NCI-H1436 (cell line): ENCODE data around the gene UGT1A9.
"Not testable (repeated sequence)": the region's sequence is repeated elsewhere in the genome, so short reads cannot be mapped to it uniquely, and the experiment has no call there.

Experiments
- DNase-seq: peaks from one replicate; lab custom pipeline; 2025; lab: John Stamatoyannopoulos, UW

UGT1A9 gene

GRCh38 chr2:233711312-233712008 is 39.8 kb downstream of the UGT1A9 start:
- DNase-seq, result peak; percentile 67

GRCh38 chr2:233712611-233713261 is 41.0 kb downstream of the UGT1A9 start, which contains the start of gene UGT1A5:
Gene UGT1A5 (plus strand): TSS chr2:233712907. CDS start chr2:233712992, 85 bp downstream.
- no peak for DNase-seq

- no peak for DNase-seq
Measured at GRCh38 chr2:233713262-233713615, 41.5 kb downstream of the UGT1A9 start.

- no peak for DNase-seq
Measured at GRCh38 chr2:233714121-233714520, 42.4 kb downstream of the UGT1A9 start.

- no peak for DNase-seq
Measured at GRCh38 chr2:233718552-233718951, 46.9 kb downstream of the UGT1A9 start, which contains the start of gene UGT1A4. Gene UGT1A4 (plus strand): TSS chr2:233718736. CDS start chr2:233718821, 85 bp downstream.

GRCh38 chr2:233728723-233729301 is 57.1 kb downstream of the UGT1A9 start, which contains the start of gene UGT1A3:
Gene UGT1A3 (plus strand): TSS chr2:233729042. CDS start chr2:233729127, 85 bp downstream.
- no peak for DNase-seq

- not testable (repeated sequence) for DNase-seq
Measured at GRCh38 chr2:233736868-233737653, 65.4 kb downstream of the UGT1A9 start.

- no peak for DNase-seq
Measured at GRCh38 chr2:233740870-233741269, 69.2 kb downstream of the UGT1A9 start.

GRCh38 chr2:233743464-233744259 is 72.0 kb downstream of the UGT1A9 start:
- no peak for DNase-seq

- DNase-seq, result no peak
Measured at GRCh38 chr2:233745073-233745755, 73.5 kb downstream of the UGT1A9 start.

- not testable (repeated sequence) for DNase-seq
Measured at GRCh38 chr2:233745838-233746237, 74.1 kb downstream of the UGT1A9 start.

- no peak for DNase-seq
Measured at GRCh38 chr2:233746475-233747282, 75.0 kb downstream of the UGT1A9 start.

GRCh38 chr2:233747283-233747544 is 75.5 kb downstream of the UGT1A9 start:
- DNase-seq, result no peak

GRCh38 chr2:233750689-233751088 is 79.0 kb downstream of the UGT1A9 start:
- DNase-seq, result not testable (repeated sequence)

- DNase-seq, result not testable (repeated sequence)
Measured at GRCh38 chr2:233751212-233752009, 79.7 kb downstream of the UGT1A9 start.

- DNase-seq, result no peak
Measured at GRCh38 chr2:233754872-233755611, 83.3 kb downstream of the UGT1A9 start.

- DNase-seq, result no peak
Measured at GRCh38 chr2:233756429-233757081, 84.9 kb downstream of the UGT1A9 start.

- no peak for DNase-seq
Measured at GRCh38 chr2:233758141-233758540, 86.4 kb downstream of the UGT1A9 start.
